ENCODE data around the gene GPATCH2L.

GPATCH2L gene

GRCh38 chr14:76257842-76258397 lies 106.2 kb downstream of the GPATCH2L start:
- DNase-seq (ENCODE audit: low spot score), result peak; percentile 30

GRCh38 chr14:76259029-76259735 lies 107.5 kb downstream of the GPATCH2L start:
- DNase-seq (ENCODE audit: low spot score), result no peak

GRCh38 chr14:76260749-76261148 lies 109.0 kb downstream of the GPATCH2L start:
- no peak for DNase-seq (ENCODE audit: low spot score)

- no peak for DNase-seq (ENCODE audit: low spot score)
Measured at GRCh38 chr14:76261371-76261811, 109.7 kb downstream of the GPATCH2L start.

- no peak for DNase-seq (ENCODE audit: low spot score)
Measured at GRCh38 chr14:76262641-76263040, 110.9 kb downstream of the GPATCH2L start.
